Kidney capillary endothelial cell (primary cell): Measurements from ENCODE around the gene MAPK4.

Source experiments
- DNase-seq: peaks from one replicate; pipeline ENCODE4 v3.0.0-alpha.2; 2018; ENCODE audit warnings: low spot score

MAPK4 gene

GRCh38 chr18:50654658-50655550 lies 95.0 kb downstream of the MAPK4 start:
- DNase-seq: no peak

GRCh38 chr18:50656396-50656795 lies 96.5 kb downstream of the MAPK4 start:
- no peak for DNase-seq

GRCh38 chr18:50656841-50657470 lies 97.1 kb downstream of the MAPK4 start:
- no peak for DNase-seq

DNA sequence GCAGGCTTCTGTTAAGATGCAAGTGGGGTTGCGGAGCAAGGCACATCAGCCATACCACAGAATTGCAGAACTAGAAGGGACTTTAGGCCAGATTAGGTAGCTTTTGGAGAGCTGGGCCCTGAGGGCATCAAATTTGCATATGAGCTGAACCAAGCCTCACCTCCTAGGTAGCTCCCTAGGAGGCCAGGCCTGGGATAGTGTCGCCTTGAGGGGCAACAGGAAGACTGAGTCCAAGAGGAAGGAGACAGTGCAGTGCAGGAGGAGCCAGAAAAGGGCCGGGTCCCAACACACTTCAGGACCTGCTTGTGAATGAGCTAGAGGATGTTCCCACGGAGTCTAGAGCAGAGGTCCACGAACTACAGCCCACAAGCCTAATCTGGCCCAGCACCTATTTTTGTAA lies 98.7 kb downstream of the MAPK4 start:
- DNase-seq: no peak

- no peak for DNase-seq
Measured at GRCh38 chr18:50659091-50660003, 99.5 kb downstream of the MAPK4 start.

DNA sequence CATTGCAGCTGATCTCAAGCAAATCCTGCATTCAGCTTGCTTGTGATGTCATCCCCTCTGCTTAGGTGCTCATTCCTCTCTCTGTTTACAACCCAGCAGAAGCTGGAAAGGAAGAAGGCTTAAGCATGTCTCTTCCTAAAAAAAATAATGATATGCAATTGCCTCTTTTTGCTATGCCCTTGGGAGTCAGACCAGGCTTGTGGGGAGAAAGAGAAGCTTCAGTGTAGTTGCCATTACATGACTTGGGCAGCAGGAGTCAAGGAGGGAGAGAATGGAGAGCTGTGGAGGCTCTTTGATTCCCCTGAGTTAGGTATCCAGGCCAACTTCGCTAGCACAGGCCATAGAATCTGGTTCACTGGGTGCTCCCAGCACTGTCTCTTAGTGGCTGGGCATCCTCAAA lies 101.1 kb downstream of the MAPK4 start:
- no peak for DNase-seq

DNA sequence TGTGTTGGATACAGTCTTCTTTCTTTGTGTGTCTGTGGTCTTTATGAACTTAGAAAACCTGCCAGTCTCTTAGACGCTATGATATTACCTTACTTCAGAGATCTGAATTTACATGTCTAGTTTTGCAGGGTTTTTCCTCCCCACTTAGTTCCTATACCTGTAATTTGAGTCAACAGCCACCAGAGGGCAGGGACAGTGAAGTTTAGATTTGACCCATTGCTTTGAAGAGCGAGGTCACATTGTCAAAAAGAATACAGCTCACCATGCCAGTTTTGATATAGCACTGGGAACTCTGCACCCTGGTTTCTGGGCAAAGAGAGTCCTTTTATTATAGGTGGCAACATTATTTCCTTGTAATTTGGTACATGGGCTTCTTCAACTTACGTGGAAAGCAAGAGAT lies 102.3 kb downstream of the MAPK4 start:
- no peak for DNase-seq

DNA sequence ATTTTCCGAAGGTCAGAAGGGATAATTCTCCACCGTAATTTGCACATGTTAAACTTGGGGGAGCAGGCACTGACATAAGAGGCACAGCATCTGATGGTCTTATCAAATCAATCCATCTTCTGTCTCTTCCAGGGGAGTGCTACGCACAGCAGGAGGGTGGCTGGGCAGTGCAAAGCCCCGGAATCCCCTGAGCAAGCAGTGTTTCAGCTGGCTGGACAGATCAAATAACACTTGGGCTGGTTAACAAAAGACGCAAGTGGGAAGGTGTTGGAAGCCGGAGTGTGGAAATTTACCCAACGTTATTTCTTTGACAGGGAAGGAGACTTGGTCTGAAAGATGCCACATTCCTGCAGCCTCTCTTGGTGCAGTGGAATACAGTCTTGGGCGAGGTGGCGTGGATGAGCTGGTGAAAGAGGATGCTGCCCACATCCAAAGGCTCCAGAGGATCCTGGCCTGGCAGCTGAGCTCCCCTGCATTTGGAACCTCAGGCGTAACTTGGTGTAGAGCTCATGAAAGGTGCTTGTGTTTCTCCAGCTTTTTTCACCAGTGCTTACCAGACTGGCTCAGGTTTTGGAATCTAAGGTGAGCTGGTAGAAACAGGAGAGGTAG lies 103.0 kb downstream of the MAPK4 start:
- no peak for DNase-seq

- DNase-seq: no peak
Measured at GRCh38 chr18:50663626-50664441, 103.9 kb downstream of the MAPK4 start.

DNA sequence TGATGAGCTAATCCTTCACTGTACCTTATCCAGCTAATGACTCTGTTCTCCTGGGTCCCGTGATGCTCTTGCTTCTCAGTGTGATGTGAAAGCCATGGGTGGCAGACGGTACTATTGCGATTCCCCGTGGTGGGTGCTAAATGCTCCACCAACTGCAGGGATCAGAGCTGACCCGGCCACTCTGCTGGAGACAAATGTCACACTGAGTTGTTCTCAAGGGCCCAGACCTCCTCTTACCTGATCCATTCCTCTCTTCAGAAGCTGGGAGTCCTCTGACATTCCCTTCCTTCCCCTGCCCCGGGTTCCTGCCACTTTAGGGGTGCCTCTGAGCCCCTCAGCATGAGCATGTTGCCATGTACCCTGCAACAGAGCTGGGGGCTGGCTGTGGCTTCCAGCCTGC lies 105.1 kb downstream of the MAPK4 start:
- DNase-seq: no peak

DNA sequence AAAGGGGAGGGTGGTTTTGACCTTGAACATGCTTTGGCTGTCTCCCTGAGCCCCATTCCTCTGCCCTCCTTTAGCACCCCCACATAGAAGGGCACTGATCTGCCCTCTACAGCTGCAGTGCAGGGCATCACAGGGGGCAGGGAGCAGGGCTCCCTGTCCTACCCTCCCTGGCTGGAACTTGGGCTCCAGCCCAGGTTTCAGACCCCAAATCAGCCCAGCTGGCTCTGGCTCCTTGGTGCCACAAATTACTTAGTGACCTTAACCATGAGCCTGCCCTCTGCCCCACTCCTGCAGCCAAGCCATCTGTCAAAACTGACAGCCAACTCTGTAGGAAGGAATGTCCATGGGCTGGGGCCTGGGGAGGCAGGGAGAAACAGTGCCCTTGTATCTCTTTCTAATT lies 105.6 kb downstream of the MAPK4 start:
- DNase-seq: no peak

DNA sequence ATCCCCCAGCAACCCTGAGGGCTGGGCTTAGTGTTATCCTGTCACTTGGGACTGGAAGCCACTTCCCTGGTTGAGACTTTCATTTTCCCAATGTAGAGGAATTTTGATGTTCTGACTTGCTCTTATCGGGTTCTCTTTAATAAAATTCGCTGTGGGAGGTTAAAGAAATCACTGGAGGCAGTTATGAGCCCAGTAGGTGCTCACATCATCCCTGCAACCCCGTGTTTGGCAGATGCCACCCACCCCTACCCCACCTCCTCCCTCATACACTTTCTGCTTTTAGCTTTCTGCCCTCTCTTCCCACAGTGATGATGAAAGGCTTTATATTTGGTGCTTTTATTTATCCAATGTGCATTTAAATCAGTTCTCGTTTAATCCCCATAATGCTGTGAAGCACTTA lies 106.6 kb downstream of the MAPK4 start:
- DNase-seq: no peak

- no peak for DNase-seq
Measured at GRCh38 chr18:50671376-50671775, 111.5 kb downstream of the MAPK4 start.

GRCh38 chr18:50674307-50674980 lies 114.6 kb downstream of the MAPK4 start:
- no peak for DNase-seq

- no peak for DNase-seq
Measured at GRCh38 chr18:50675043-50675442, 115.2 kb downstream of the MAPK4 start.

GRCh38 chr18:50678651-50679050 lies 118.8 kb downstream of the MAPK4 start:
- DNase-seq: no peak

- DNase-seq: no peak
Measured at GRCh38 chr18:50679056-50679455, 119.2 kb downstream of the MAPK4 start.

- no peak for DNase-seq
Measured at GRCh38 chr18:50679656-50680055, 119.8 kb downstream of the MAPK4 start.

GRCh38 chr18:50680966-50681365 lies 121.1 kb downstream of the MAPK4 start:
- no peak for DNase-seq

- DNase-seq: no peak
Measured at GRCh38 chr18:50682852-50683251, 123.0 kb downstream of the MAPK4 start.

DNA sequence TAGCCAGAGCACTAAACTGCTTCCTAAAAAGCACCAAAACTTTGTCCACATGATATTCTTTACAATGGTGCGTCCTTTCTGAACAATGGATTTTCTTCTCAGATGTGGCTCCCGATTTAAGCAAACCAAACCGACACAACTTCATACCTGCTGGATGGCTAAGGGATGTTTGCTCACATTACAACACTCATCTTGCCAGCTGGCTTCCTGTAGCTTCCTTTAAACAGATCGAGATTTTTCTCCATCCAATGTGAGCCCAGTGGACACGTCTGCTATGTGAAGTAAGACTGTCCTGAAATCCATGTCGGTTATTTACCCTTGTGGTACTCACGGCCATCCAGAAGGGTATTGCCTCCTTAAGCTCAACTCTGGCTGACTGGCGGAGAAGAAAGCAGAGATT lies 126.5 kb downstream of the MAPK4 start:
- no peak for DNase-seq
